ENCODE measurements around the gene SERINC2. TPM values are rescaled to one million over a fixed set of nuclear protein-coding genes. Genes with fewer than 3 reads are reported as not detected.
A peak's percentile ranks its signal among the peaks of the same experiment; 100 is the strongest.
"Not testable (repeated sequence)": the region's sequence is repeated elsewhere in the genome, so short reads cannot be mapped to it uniquely, and the experiment has no call there.

SERINC2 gene
- total RNA-seq, 1 experiment from 2014 or later: 26.0 TPM

DNA sequence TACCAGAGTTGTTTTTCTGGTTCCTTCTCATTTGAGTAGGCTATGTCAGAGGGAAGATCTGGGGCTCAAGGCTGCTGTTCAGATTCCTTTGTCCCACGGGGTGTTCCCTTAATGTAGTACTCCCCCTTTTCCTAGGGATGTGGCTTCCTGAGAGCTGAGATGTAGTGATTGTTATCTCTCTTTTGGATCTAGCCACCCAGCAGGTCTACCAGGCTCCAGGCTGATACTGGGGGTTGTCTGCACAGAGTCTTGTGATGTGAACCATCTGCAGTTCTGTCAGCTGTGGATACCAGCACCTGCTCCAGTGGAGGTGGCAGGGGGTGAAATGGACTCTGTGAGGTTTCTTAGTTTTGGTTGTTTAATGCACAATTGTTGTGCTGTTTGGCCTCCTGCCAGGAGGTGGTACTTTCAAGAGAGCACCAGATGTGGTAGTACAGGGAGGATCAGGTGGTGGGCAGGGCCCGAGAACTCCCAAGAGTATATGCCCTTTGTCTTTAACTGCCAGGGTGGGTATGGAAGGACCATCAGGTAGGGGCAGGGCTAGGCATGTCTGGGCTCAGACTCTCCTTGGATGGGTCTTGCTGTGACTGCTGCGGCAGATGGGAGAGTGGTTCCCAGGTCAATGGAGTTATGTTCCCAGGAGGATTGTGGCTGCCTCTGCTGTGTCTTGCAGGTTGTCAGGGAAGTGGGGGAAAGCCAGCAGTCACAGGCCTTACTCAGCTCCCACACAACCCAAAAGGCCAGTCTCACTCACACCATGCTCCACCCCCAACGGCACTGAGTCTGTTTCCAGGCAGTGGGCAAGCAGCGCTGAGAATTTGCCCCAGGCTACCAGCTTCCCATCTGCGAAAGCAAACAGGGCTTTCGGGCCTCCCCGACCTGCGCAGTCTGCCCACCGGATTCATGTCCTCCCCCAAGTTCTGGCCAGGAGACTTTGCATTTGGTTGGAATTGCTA lies 64.2 kb downstream of the SERINC2 start (continued):
- TF ChIP-seq JAZF1 (CRISPR knock-in tag; IDR thresholded peaks at IDR 0.05) (no peak), GTF2I (CRISPR knock-in tag; conservative IDR thresholded peaks at IDR 0.05) (no peak)

DNA sequence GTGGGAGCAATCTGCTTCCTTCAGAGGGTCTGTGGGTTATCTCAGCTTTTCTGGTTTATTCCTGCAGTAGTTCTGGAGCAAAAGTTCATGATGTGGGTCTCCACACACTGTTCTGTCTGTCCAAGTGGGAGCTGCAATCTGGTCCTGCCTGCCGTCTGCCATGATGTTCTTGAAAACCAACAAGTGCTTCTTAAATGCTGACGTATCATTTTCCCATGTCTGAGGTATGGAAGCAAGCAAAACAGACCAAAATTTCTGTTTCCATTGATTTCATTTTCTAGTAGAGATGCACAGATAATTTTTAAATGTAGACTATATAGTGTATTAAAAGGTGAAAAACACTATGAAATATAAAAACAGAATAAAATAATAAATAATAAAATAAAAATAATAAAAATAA lies 65.2 kb downstream of the SERINC2 start:
- peaks cover 25% of the 10 kb centered on the region for H3K36me3 Mint-ChIP-seq
- ChIA-PET CTCF (no interaction called here), POLR2A (no interaction called here)
- H3K4me3 Mint-ChIP-seq: no peak overlapping the region
- no peak for DNase-seq (ENCODE audit: low spot score)
- H3K4me1 Mint-ChIP-seq: peaks cover 17% of the 10 kb centered on the region
- peaks cover 41% of the 10 kb centered on the region for H3K9me3 Mint-ChIP-seq
- peaks cover 3% of the 10 kb centered on the region; the same call in 1 of the 2 replicates for H3K27me3 Mint-ChIP-seq (ENCODE audit: low read depth)
- peak; percentile 89; the same call in 1 of the 2 replicates for TF ChIP-seq HMGA2 (CRISPR knock-in tag; IDR thresholded peaks at IDR 0.05)
- TF ChIP-seq, protein P1, sequence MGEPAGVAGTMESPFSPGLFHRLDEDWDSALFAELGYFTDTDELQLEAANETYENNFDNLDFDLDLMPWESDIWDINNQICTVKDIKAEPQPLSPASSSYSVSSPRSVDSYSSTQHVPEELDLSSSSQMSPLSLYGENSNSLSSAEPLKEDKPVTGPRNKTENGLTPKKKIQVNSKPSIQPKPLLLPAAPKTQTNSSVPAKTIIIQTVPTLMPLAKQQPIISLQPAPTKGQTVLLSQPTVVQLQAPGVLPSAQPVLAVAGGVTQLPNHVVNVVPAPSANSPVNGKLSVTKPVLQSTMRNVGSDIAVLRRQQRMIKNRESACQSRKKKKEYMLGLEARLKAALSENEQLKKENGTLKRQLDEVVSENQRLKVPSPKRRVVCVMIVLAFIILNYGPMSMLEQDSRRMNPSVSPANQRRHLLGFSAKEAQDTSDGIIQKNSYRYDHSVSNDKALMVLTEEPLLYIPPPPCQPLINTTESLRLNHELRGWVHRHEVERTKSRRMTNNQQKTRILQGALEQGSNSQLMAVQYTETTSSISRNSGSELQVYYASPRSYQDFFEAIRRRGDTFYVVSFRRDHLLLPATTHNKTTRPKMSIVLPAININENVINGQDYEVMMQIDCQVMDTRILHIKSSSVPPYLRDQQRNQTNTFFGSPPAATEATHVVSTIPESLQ (CRISPR knock-in tag; IDR thresholded peaks at IDR 0.05): no peak
- H3K27ac Mint-ChIP-seq: no peak overlapping the region
- no peak for ATAC-seq

DNA sequence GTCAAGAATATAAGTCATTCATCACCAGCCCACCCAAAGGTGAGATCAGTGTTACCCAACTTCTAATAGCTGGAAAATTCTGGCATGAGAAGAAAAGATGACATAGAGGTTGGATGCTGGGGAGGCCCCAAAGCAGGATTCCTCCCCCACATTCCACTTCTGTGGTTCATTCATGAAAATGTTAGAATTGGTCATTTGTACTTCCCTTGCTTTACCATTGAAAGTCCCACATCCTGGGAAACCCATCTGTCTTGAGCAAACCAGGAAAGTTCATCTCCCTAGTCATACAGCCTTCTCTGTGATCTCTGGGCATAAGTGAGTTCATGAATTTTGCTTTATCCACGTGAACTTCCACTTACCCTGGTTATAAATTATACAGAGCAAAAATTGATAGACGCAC lies 66.8 kb downstream of the SERINC2 start:
- Mint-ChIP-seq H3K27ac (no peak overlapping the region), H3K4me1 (peaks cover 22% of the 10 kb centered on the region), H3K36me3 (peaks cover 25% of the 10 kb centered on the region), H3K9me3 (peaks cover 41% of the 10 kb centered on the region), H3K27me3 (ENCODE audit: low read depth) (peaks cover 3% of the 10 kb centered on the region; the same call in 1 of the 2 replicates), H3K4me3 (no peak overlapping the region)
- DNase-seq (ENCODE audit: low spot score) (no peak), ATAC-seq (no peak)
- ChIA-PET POLR2A (no interaction called here), CTCF (no interaction called here)
- TF ChIP-seq, protein P2, sequence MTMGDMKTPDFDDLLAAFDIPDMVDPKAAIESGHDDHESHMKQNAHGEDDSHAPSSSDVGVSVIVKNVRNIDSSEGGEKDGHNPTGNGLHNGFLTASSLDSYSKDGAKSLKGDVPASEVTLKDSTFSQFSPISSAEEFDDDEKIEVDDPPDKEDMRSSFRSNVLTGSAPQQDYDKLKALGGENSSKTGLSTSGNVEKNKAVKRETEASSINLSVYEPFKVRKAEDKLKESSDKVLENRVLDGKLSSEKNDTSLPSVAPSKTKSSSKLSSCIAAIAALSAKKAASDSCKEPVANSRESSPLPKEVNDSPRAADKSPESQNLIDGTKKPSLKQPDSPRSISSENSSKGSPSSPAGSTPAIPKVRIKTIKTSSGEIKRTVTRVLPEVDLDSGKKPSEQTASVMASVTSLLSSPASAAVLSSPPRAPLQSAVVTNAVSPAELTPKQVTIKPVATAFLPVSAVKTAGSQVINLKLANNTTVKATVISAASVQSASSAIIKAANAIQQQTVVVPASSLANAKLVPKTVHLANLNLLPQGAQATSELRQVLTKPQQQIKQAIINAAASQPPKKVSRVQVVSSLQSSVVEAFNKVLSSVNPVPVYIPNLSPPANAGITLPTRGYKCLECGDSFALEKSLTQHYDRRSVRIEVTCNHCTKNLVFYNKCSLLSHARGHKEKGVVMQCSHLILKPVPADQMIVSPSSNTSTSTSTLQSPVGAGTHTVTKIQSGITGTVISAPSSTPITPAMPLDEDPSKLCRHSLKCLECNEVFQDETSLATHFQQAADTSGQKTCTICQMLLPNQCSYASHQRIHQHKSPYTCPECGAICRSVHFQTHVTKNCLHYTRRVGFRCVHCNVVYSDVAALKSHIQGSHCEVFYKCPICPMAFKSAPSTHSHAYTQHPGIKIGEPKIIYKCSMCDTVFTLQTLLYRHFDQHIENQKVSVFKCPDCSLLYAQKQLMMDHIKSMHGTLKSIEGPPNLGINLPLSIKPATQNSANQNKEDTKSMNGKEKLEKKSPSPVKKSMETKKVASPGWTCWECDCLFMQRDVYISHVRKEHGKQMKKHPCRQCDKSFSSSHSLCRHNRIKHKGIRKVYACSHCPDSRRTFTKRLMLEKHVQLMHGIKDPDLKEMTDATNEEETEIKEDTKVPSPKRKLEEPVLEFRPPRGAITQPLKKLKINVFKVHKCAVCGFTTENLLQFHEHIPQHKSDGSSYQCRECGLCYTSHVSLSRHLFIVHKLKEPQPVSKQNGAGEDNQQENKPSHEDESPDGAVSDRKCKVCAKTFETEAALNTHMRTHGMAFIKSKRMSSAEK (CRISPR knock-in tag; IDR thresholded peaks at IDR 0.05; ENCODE audit: borderline replicate concordance): no peak
- TF ChIP-seq, protein P3, sequence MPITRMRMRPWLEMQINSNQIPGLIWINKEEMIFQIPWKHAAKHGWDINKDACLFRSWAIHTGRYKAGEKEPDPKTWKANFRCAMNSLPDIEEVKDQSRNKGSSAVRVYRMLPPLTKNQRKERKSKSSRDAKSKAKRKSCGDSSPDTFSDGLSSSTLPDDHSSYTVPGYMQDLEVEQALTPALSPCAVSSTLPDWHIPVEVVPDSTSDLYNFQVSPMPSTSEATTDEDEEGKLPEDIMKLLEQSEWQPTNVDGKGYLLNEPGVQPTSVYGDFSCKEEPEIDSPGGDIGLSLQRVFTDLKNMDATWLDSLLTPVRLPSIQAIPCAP (CRISPR knock-in tag; IDR thresholded peaks at IDR 0.05): no peak

DNA sequence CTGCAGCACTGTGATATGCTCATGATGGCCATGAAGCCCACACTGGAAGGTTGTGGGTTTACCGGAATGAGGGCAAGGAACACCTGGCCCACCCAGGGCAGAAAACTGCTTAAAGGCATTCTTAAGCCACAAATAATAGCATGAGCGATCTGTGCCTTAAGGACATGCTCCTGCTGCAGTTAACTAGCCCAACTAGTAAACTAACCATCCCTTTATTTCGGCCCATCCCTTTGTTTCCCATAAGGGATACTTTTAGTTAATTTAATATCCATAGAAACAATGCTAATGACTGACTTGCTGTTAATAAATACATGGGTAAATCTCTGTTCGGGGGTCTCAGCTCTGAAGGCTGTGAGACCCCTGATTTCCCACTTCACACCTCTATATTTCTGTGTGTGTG lies 67.4 kb downstream of the SERINC2 start:
- CTCF ChIA-PET; ATAC-seq; DNase-seq (ENCODE audit: low spot score); POLR2A ChIA-PET; H3K27ac Mint-ChIP-seq; H3K27me3 Mint-ChIP-seq (ENCODE audit: low read depth); H3K4me3 Mint-ChIP-seq: not testable (repeated sequence)
- Mint-ChIP-seq H3K36me3 (peaks cover 25% of the 10 kb centered on the region), H3K9me3 (peaks cover 38% of the 10 kb centered on the region), H3K4me1 (peaks cover 28% of the 10 kb centered on the region)

DNA sequence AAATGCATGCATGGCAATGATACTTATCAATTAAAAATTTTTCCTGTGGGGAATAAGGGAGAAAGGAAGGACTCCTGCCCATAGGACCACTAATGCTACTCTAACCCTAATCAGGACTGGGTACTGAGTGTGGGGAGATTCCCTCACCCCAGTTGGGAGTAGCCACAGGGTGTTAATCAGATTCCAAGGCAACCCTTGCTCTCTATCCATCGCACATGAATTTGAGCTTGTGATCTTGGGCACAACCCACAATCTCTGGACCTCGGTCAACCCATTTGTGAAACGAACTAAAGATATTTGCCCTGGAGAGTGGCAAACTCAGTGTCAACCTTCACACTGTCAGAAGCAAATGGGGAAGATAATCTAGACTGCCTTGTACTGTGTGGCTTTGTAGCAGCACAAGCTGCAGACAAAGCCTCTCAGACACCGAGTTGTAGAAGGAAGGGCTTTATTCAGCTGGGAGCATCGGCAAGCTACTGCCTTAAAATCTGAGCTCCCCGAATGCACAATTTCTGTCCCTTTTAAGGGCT lies 69.5 kb downstream of the SERINC2 start:
- H3K4me1 Mint-ChIP-seq: peaks cover 24% of the 10 kb centered on the region
- ATAC-seq (no peak), DNase-seq (ENCODE audit: low spot score) (no peak)
- peaks cover 3% of the 10 kb centered on the region; the same call in 1 of the 2 replicates for H3K27me3 Mint-ChIP-seq (ENCODE audit: low read depth)
- POLR2A ChIA-PET: no interaction called here
- H3K4me3 Mint-ChIP-seq: no peak overlapping the region
- no peak overlapping the region for H3K27ac Mint-ChIP-seq
- H3K9me3 Mint-ChIP-seq: peaks cover 35% of the 10 kb centered on the region
- CTCF ChIA-PET: no interaction called here
- H3K36me3 Mint-ChIP-seq: peaks cover 25% of the 10 kb centered on the region
- TF ChIP-seq JAZF1 (CRISPR knock-in tag; IDR thresholded peaks at IDR 0.05) (no peak), HMGA2 (CRISPR knock-in tag; IDR thresholded peaks at IDR 0.05) (no peak), ZNF671 (CRISPR knock-in tag; IDR thresholded peaks at IDR 0.05) (no peak), RELA (CRISPR knock-in tag; IDR thresholded peaks at IDR 0.05; ENCODE audit: borderline replicate concordance) (no peak), ZBTB21 (CRISPR knock-in tag; IDR thresholded peaks at IDR 0.05; ENCODE audit: borderline replicate concordance) (no peak), IRF2 (CRISPR knock-in tag; IDR thresholded peaks at IDR 0.05; ENCODE audit: borderline replicate concordance, low read depth) (no peak), MXD4 (CRISPR knock-in tag; IDR thresholded peaks at IDR 0.05; ENCODE audit: borderline replicate concordance) (no peak), GABPB1 (CRISPR knock-in tag; IDR thresholded peaks at IDR 0.05) (no peak)
- TF ChIP-seq, protein P4, sequence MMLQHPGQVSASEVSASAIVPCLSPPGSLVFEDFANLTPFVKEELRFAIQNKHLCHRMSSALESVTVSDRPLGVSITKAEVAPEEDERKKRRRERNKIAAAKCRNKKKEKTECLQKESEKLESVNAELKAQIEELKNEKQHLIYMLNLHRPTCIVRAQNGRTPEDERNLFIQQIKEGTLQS (CRISPR knock-in tag; conservative IDR thresholded peaks at IDR 0.05): no peak
- TF ChIP-seq, protein P5, sequence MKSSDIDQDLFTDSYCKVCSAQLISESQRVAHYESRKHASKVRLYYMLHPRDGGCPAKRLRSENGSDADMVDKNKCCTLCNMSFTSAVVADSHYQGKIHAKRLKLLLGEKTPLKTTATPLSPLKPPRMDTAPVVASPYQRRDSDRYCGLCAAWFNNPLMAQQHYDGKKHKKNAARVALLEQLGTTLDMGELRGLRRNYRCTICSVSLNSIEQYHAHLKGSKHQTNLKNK (CRISPR knock-in tag; IDR thresholded peaks at IDR 0.05): no peak
- TF ChIP-seq, protein P6, sequence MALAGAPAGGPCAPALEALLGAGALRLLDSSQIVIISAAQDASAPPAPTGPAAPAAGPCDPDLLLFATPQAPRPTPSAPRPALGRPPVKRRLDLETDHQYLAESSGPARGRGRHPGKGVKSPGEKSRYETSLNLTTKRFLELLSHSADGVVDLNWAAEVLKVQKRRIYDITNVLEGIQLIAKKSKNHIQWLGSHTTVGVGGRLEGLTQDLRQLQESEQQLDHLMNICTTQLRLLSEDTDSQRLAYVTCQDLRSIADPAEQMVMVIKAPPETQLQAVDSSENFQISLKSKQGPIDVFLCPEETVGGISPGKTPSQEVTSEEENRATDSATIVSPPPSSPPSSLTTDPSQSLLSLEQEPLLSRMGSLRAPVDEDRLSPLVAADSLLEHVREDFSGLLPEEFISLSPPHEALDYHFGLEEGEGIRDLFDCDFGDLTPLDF (CRISPR knock-in tag; IDR thresholded peaks at IDR 0.05): no peak
- TF ChIP-seq, protein P7, sequence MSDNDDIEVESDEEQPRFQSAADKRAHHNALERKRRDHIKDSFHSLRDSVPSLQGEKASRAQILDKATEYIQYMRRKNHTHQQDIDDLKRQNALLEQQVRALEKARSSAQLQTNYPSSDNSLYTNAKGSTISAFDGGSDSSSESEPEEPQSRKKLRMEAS (CRISPR knock-in tag; IDR thresholded peaks at IDR 0.05): no peak
